Measurements from ENCODE around the gene RAB19.

GRCh38 chr7:140448781-140449480, 45.1 kb downstream of the RAB19 start:
- TF ChIP-seq, protein P1, sequence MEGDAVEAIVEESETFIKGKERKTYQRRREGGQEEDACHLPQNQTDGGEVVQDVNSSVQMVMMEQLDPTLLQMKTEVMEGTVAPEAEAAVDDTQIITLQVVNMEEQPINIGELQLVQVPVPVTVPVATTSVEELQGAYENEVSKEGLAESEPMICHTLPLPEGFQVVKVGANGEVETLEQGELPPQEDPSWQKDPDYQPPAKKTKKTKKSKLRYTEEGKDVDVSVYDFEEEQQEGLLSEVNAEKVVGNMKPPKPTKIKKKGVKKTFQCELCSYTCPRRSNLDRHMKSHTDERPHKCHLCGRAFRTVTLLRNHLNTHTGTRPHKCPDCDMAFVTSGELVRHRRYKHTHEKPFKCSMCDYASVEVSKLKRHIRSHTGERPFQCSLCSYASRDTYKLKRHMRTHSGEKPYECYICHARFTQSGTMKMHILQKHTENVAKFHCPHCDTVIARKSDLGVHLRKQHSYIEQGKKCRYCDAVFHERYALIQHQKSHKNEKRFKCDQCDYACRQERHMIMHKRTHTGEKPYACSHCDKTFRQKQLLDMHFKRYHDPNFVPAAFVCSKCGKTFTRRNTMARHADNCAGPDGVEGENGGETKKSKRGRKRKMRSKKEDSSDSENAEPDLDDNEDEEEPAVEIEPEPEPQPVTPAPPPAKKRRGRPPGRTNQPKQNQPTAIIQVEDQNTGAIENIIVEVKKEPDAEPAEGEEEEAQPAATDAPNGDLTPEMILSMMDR (IDR thresholded peaks at IDR 0.05): no peak
- TF ChIP-seq EZH2 (IDR thresholded peaks at IDR 0.05; ENCODE audit: borderline replicate concordance, insufficient read depth, low read depth, low read length, poor library complexity, severe bottlenecking): no peak
